HG03196 (cell line): ENCODE measurements around the gene GBA2.

Source experiments
- ATAC-seq: cut with Tn5 transposase; IDR thresholded peaks from one replicate; pipeline ENCODE4 v1.9.1; 2021; ENCODE audit not compliant: unreplicated experiment

GBA2 gene

DNA sequence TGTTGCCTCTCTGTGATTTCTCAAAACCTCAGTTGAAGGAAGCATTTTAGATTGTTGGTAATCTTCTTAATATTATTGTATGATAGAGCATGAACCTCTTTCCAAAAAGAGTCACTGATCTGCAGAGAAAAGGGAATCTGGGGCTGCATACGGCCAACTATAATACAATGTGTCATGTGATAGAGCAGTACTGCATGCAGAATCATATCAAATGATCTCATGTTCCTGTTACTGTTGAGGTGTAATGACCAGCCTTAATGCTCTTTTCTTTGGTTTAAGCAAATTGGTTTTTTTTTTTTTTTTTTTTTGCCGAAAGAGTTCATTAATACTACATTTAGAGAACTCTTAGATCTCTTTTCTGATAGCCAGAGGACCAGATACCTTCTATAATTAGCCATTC lies 18.0 kb upstream of the GBA2 start:
- ATAC-seq: no peak

DNA sequence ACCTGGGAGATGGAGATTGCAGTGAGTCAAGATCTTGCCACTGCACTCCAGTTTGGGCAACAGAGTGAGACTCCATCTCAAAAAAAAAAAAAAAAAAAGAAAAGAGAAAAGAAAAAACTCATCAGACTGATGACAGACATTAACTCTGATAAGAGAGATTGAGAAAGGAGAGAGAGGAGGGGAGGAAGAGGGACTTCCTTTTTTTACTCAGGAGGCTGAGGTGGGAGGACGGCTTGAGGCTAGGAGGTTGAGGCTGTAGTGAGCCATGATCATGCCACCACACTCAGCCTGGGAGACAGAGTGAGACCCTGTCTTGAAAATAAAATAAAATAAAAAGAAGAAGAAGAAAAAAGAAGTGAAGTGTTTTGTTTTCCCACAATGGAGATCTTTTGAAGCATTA lies 14.8 kb upstream of the GBA2 start:
- ATAC-seq: no peak

GRCh38 chr9:35763181-35763580 lies 14.2 kb upstream of the GBA2 start:
- no peak for ATAC-seq

DNA sequence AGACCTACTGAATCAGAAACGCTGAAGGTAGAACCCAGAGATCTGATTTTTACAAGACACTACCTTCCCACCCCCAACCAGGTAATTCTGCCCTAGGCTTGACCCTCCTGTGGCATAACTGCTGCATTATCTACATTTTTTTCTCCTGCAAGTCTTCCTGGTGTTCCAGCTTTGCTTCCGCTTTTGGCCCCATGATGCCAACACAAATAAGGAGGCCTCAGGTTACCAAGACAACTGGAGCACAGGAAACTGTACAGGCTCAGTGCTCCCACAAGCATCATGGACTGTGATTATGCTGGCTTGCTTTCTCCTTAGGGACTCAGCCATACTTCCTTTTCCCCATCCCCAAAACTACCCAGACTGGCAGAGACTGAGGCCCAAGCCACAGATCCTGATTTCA lies 11.6 kb upstream of the GBA2 start:
- ATAC-seq: no peak

GRCh38 chr9:35759795-35760194 lies 10.8 kb upstream of the GBA2 start:
- no peak for ATAC-seq

GRCh38 chr9:35758475-35759050 lies 9.5 kb upstream of the GBA2 start:
- no peak for ATAC-seq

GRCh38 chr9:35757892-35758275 lies 8.9 kb upstream of the GBA2 start:
- ATAC-seq: no peak

GRCh38 chr9:35757226-35757891 lies 8.3 kb upstream of the GBA2 start:
- peak; percentile 39 for ATAC-seq

- peak; percentile 54 for ATAC-seq
Observed at GRCh38 chr9:35756275-35757225, 7.5 kb upstream of the GBA2 start.

- no peak for ATAC-seq
Observed at GRCh38 chr9:35755071-35755470, 6.0 kb upstream of the GBA2 start.

DNA sequence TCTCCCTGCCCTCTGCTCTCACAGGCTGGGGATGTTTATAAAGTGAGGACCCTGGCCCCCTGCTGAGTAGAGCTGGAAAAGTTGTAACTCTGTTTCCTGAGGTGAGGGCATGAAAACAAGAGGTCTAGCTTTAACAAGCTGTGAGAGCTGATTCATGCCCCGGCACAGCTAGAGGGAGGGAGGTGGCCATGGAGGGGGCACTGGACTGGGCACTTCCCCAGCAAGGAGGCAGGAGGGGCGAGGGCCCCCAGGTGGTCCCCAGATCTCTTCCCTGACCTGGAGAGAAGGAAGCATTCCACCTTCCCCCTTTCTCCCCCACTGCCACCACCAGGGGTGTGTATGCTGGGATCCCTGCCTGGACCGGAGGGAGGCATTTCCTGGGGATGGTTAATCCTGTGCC lies 5.2 kb upstream of the GBA2 start, which contains the start of gene MSMP:
Gene MSMP (minus strand): TSS at position 13 of the 400 bp plus-strand sequence. CDS start 147 bp downstream, outside the sequence.
- no peak for ATAC-seq

DNA sequence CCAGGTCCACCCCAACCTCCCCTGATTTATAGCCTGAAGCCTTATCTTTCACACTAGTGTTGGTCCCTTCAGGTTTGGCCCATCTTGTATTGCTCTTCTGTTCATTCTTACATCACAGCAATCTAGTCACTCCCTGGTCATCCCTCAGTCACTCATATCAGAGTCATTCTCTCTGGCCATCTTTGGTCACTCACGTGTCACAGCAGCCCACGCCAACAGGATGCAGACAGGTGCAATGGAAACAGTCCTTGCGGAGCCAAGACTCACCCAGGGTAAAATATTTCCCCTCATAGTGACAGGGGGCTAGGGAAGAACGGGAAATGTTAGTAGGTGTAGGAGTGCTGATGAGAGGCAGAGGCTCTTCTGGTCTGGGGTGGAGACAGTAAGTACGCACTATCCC lies 4.4 kb upstream of the GBA2 start:
- ATAC-seq: no peak

DNA sequence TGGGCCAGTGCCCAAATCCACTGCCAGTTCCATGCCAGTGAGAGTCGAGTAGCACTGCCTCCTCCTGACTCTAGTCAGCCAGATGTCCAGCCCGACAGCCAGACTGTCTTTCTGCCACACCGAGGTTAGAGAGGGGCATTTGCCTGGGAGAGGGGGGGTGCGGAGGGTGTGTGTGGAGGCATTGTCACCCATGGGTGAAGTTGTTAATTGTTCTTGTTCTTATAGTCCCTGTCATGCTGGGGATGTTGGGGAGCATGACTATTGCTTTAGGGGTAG lies 1.2 kb upstream of the GBA2 start:
- ATAC-seq: no peak

- peak; percentile 25 for ATAC-seq
Observed at GRCh38 chr9:35749515-35750255, 657 bp upstream of the GBA2 start.

DNA sequence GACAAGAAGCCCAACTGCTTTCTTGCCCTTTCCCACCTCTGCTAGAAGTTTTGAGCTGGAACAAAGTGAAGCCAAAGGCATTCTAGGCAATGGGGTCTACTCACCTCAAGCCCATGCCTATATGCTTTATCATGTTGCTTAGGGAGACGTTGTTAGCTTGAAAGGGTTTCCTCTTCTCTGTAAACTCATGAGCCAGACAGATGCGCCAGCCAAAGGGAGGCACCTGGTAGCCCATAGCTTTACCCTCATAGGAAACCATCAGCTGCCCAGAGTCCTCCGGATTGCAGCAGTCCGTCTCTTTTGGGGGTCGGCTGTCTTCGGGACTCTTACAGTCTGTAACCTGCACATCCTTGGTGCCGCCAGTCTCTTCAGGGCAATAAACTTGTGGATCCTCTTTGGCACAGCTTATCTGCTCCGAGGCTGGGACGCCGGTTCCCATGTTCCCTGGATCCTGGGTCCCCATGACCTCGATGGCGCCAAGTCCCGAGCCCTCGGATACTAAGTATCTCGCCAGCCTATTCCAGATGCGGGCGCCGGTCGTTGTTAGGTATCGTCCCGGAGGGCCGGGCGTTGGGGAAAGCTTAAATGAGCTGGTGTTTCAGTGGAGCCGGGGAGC lies 678 bp downstream of the GBA2 start:
- ATAC-seq: no peak

DNA sequence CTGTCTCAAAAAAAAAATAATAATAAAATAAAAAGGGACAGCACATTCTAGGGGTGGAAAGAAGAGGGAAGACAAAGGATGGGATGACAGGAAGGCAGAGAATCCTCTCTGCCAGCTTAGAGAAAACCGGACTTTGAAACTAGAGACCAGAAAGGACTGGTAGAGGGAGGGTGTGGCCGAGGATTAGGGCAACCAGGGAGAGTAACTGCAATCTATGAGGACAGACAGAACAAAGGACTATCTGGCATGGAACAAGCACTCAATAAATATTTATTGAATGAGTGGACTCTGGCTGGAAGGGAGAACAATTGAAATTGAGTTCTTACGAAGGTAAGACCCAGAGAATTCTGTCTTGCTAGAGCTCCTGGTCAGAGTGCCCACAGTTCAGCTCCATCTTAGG lies 2.4 kb downstream of the GBA2 start:
- ATAC-seq: no peak

DNA sequence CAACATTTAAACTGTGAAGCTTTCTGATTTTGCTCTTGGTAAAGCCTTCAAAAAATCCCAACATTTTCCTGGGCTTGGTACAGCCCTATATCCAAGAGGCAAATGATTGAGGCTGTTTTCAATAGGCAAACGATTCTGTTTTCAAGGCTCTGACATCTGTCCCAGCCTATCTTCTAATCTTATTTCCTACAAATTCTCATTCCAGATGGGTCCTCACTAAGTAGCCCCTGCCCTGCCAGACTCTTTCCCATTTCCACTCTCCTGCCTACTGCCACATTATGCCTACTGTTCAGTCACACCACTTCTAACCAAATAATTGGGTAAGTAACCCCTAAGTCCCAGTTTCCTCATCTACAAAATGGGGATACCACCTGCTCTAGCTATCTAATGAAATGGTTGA lies 3.5 kb downstream of the GBA2 start:
- no peak for ATAC-seq

GRCh38 chr9:35743880-35744518 lies 5.0 kb downstream of the GBA2 start:
- no peak for ATAC-seq

DNA sequence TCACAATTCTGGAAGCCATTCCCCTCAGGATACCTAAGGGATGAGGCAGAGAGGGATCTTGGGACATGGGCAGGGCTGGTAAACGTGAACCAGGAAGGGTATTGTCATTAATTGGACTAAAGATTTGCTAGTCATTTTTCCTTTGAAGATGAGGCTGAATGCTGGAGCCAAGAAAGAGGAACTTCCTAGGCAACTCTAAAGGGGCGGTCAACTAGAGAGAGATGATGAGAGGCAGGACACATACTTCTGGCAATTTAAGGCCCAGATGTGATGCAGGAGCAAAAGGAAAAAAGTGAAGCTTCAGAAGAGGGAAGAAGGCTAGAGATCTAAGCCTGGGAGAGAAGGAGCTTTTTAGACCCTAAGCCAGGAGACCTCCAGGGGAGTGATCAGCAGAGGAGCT lies 5.6 kb downstream of the GBA2 start:
- no peak for ATAC-seq

- no peak for ATAC-seq
Observed at GRCh38 chr9:35741740-35742139, 7.3 kb downstream of the GBA2 start.

DNA sequence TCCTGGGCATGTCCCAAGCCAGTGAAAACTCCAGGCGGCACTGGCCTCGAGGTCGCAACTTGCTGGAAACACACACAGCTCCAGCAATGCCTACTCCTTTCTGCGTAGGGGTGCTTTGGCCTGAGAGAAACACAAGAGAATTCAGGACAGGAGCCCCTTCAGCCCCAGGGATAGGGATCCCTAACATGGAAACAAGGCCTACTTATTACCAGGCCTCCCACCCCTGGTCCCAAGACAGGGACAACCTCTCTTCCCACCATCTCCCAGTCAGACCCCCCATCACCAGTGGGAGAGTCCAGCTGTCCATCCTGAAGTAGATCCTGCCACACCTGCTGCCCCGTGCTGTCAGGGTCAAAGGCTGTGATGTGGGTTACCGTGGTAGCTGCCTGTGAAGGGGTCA lies 8.8 kb downstream of the GBA2 start:
- no peak for ATAC-seq
